Smooth muscle cell (in vitro differentiated cells): ENCODE measurements around the gene HOXB5. TPM values are rescaled to one million over a fixed set of nuclear protein-coding genes. Genes with fewer than 3 reads are reported as not detected.

Experiments
- DNase-seq: peaks from one replicate; lab custom pipeline; 2025; ENCODE audit not compliant: unreplicated experiment; lab: John Stamatoyannopoulos, UW
- H2AFZ ChIP-seq: fragments of 200-600 bp; sonication (generic); 2 replicates; pipeline ENCODE4 v1.6.0; 2016; ENCODE audit warnings: antibody characterized with exemption, low read depth, mild to moderate bottlenecking
- H3F3A ChIP-seq: fragments of 200-600 bp; sonication (generic); 2 replicates; pipeline ENCODE4 v1.6.0; 2017; ENCODE audit warnings: antibody characterized with exemption, low read depth
- H3K27ac ChIP-seq: fragments of 200-600 bp; sonication (generic); 2 replicates; pipeline ENCODE4 v1.5.1; 2016; ENCODE audit warnings: low read depth, mild to moderate bottlenecking
- H3K27me3 ChIP-seq: fragments of 200-600 bp; sonication (generic); 2 replicates; pipeline ENCODE4 v1.6.1; 2016; ENCODE audit warnings: low read depth, mild to moderate bottlenecking
- H3K36me3 ChIP-seq: fragments of 200-600 bp; sonication (generic); 2 replicates; pipeline ENCODE4 v1.5.1; 2016; ENCODE audit warnings: low read depth
- H3K4me1 ChIP-seq: fragments of 200-600 bp; sonication (generic); 2 replicates; pipeline ENCODE4 v1.5.1; 2016; ENCODE audit warnings: low read depth
- H3K4me2 ChIP-seq: fragments of 200-600 bp; sonication (generic); 2 replicates; pipeline ENCODE4 v1.6.0; 2016; ENCODE audit warnings: mild to moderate bottlenecking
- H3K4me3 ChIP-seq: fragments of 200-600 bp; sonication (generic); 2 replicates; pipeline ENCODE4 v1.5.1; 2016; ENCODE audit warnings: mild to moderate bottlenecking
- H3K79me2 ChIP-seq: fragments of 200-600 bp; sonication (generic); 2 replicates; pipeline ENCODE4 v1.6.0; 2016; ENCODE audit warnings: low read depth, mild to moderate bottlenecking
- H3K9ac ChIP-seq: fragments of 200-600 bp; sonication (generic); 2 replicates; pipeline ENCODE4 v1.6.0; 2016; ENCODE audit warnings: low read depth
- H3K9me3 ChIP-seq: fragments of 200-600 bp; sonication (generic); replicated peaks from 2 replicates; pipeline ENCODE4 v1.5.1; 2016; ENCODE audit warnings: low read depth
- H4K20me1 ChIP-seq: fragments of 200-600 bp; sonication (generic); 2 replicates; pipeline ENCODE4 v1.6.0; 2016; ENCODE audit warnings: low read depth
- WGBS: methylation state at CpG from one replicate; pipeline ENCODE4 v1.1.7; 2016; ENCODE audit warnings: low lambda C conversion rate; 5-methylcytosine and 5-hydroxymethylcytosine counted together
- polyA plus RNA-seq: library from polyadenylated mRNA; unstranded; fragments of >200 nt; fragmentation: Nextera tagmentation; extraction: Ambion mirVana; gene quantifications from 2 replicates; pipeline ENCODE4 v1.2.1, GENCODE V29; 2016
- total RNA-seq: library from RNA; depleted of rRNA; stranded (reverse); fragments of >200 nt; gene quantifications from 2 replicates; pipeline ENCODE4 v1.2.3, GENCODE V29; 2014
- TF ChIP-seq, protein P1 (sequence below): fragments of 200-600 bp; sonication (generic); IDR thresholded peaks from 2 replicates; pipeline ENCODE4 v1.5.1; 2017; ENCODE audit warnings: borderline replicate concordance, mild to moderate bottlenecking, antibody characterized with exemption; ENCODE audit not compliant: insufficient read depth, poor library complexity, severe bottlenecking

HOXB5 gene
- total and polyA plus RNA-seq, 2 experiments from 2014 or later = 0.49 to 1.8 TPM

GRCh38 chr17:48633266-48633677, 39.7 kb upstream of the HOXB5 start:
- no peaks in the 10 kb centered on the region for H3K4me1 ChIP-seq
- no peak overlapping the region for H3K27ac ChIP-seq
- peaks cover 28% of the 10 kb centered on the region for H4K20me1 ChIP-seq
- no peak overlapping the region for H2AFZ ChIP-seq
- H3K9me3 ChIP-seq = no peaks in the 10 kb centered on the region
- H3K27me3 ChIP-seq = peaks cover 55% of the 10 kb centered on the region
- peak overlapping the region; percentile 38 for H3K4me3 ChIP-seq
- H3K36me3 ChIP-seq = no peaks in the 10 kb centered on the region
- no peak for DNase-seq
- peaks cover 30% of the 10 kb centered on the region for H3F3A ChIP-seq
- peak overlapping the region; percentile 84 for H3K4me2 ChIP-seq
- WGBS = 45% methylated on average over 35 of the region's 35 CpGs
- TF ChIP-seq, protein P1, sequence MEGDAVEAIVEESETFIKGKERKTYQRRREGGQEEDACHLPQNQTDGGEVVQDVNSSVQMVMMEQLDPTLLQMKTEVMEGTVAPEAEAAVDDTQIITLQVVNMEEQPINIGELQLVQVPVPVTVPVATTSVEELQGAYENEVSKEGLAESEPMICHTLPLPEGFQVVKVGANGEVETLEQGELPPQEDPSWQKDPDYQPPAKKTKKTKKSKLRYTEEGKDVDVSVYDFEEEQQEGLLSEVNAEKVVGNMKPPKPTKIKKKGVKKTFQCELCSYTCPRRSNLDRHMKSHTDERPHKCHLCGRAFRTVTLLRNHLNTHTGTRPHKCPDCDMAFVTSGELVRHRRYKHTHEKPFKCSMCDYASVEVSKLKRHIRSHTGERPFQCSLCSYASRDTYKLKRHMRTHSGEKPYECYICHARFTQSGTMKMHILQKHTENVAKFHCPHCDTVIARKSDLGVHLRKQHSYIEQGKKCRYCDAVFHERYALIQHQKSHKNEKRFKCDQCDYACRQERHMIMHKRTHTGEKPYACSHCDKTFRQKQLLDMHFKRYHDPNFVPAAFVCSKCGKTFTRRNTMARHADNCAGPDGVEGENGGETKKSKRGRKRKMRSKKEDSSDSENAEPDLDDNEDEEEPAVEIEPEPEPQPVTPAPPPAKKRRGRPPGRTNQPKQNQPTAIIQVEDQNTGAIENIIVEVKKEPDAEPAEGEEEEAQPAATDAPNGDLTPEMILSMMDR = no peak
- H3K79me2 ChIP-seq = peaks cover 13% of the 10 kb centered on the region
- H3K9ac ChIP-seq = no peak overlapping the region

- Histone ChIP-seq H3F3A (peaks cover 30% of the 10 kb centered on the region), H3K36me3 (no peaks in the 10 kb centered on the region), H3K4me2 (peak overlapping the region; percentile 84), H3K27me3 (peaks cover 60% of the 10 kb centered on the region), H3K4me3 (no peak overlapping the region), H3K27ac (no peak overlapping the region), H3K79me2 (peaks cover 13% of the 10 kb centered on the region), H2AFZ (no peak overlapping the region), H3K9ac (no peak overlapping the region), H4K20me1 (peaks cover 28% of the 10 kb centered on the region), H3K9me3 (no peaks in the 10 kb centered on the region), H3K4me1 (no peaks in the 10 kb centered on the region)
- TF ChIP-seq, protein P1 = no peak
- no peak for DNase-seq
- 87% methylated on average over 7 of the region's 7 CpGs for WGBS
These were observed 39.1 kb upstream of the HOXB5 start for GRCh38 chr17:48632579-48633265.

DNA sequence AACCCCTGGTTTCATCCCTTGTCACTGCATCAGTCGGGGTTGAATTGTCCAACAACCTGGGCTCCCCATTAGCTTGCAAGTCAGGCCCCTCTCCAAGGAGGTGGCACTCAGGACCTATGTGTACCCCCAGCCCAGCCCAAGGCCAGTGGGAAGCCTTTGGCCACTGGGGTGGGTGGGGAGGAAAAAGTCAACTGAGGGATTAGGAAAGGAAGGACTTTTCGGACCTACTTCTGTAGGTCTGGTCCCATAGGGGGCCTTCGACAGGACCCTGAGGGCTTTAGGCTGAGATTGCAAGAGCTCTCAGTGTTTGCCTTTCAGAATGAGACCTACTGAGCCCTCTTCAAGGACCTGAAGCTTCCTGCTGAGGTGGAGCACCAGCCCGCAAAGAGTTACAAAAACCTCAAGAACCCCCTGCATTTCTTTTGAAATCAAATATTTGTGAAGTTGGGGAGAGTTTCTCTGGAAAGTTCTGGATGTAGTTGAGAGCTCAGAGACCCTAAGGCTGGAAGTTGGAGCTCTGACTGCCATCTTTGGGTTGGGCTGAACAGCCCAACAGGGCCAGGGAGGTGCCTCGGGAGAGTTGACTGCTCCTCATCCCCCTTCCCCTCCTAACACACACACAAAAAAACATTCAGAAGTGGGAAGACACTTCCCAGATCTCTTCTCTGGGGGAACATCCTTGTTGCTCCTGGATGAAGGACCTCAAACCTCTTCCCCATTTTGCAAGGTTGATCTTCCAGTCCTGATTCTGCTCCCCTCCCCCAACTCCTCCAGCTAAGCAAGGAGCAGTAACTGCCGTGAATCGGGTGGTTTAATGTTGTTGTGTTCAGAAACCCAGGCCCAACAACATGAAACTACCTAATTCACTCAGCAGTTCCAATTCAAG, 38.4 kb upstream of the HOXB5 start:
- Histone ChIP-seq H3K27ac (no peak overlapping the region), H3K36me3 (no peaks in the 10 kb centered on the region), H3K27me3 (peaks cover 68% of the 10 kb centered on the region), H3K4me3 (no peak overlapping the region), H3K9me3 (no peaks in the 10 kb centered on the region), H3K79me2 (peaks cover 13% of the 10 kb centered on the region), H2AFZ (no peak overlapping the region), H3K9ac (no peak overlapping the region), H4K20me1 (peaks cover 22% of the 10 kb centered on the region), H3K4me2 (no peak overlapping the region), H3K4me1 (no peaks in the 10 kb centered on the region), H3F3A (peaks cover 22% of the 10 kb centered on the region)
- no peak for DNase-seq
- WGBS = 63% methylated on average over 7 of the region's 7 CpGs
- TF ChIP-seq, protein P1 = no peak
